HFFc6 (cell line): ENCODE measurements around the gene NAA20. TPM values are rescaled to one million over a fixed set of nuclear protein-coding genes. Genes with fewer than 3 reads are reported as not detected.

Source experiments
- DNase-seq: peaks from one replicate; pipeline ENCODE4 v3.0.0-alpha.2; 2018
- H3K27ac Mint-ChIP-seq: 2 replicates; pipeline ENCODE4 v1.8.0; 2020; ENCODE audit warnings: mild to moderate bottlenecking, mixed read lengths
- H3K27me3 Mint-ChIP-seq: 2 replicates; pipeline ENCODE4 v1.8.0; 2021; ENCODE audit warnings: mild to moderate bottlenecking, moderate library complexity, mixed read lengths; ENCODE audit not compliant: insufficient read depth
- H3K36me3 Mint-ChIP-seq: 2 replicates; pipeline ENCODE4 v1.8.0; 2021; ENCODE audit warnings: low read depth, mixed read lengths
- H3K4me1 Mint-ChIP-seq: 2 replicates; pipeline ENCODE4 v1.8.0; 2020; ENCODE audit warnings: low read depth, mixed read lengths
- H3K4me3 Mint-ChIP-seq: 2 replicates; pipeline ENCODE4 v1.8.0; 2020; ENCODE audit warnings: mild to moderate bottlenecking, moderate library complexity, mixed read lengths
- H3K9me3 Mint-ChIP-seq: 2 replicates; pipeline ENCODE4 v1.8.0; 2020; ENCODE audit warnings: mild to moderate bottlenecking, mixed read lengths
- CTCF ChIP-seq: fragments of 200-600 bp; sonication (generic); IDR thresholded peaks from 2 replicates; pipeline ENCODE4 v1.5.0; 2021; ENCODE audit warnings: antibody characterized with exemption, mild to moderate bottlenecking
- total RNA-seq, 6 experiments: library from RNA; stranded (reverse); fragmentation: NEBNext Ultra II Directional; extraction: Animal tissue kit (Norgen Biotek cat#: 25700); gene quantifications; 2 replicates in 1 of 6; 3 replicates in 5 of 6; pipeline ENCODE4 v1.2.3, GENCODE V29; 2021

The NAA20 gene
- total RNA-seq, 6 experiments from 2014 or later: 87.3 to 108 (median 93.2) TPM

GRCh38 chr20:20051767-20052073, 34.6 kb downstream of the NAA20 start:
- Mint-ChIP-seq H3K27me3 (peaks cover 3% of the 10 kb centered on the region), H3K4me1 (peaks cover 11% of the 10 kb centered on the region; the same call in 1 of the 2 replicates), H3K4me3 (peak overlapping the region; percentile 100), H3K36me3 (peaks cover 24% of the 10 kb centered on the region), H3K27ac (peak overlapping the region; percentile 96), H3K9me3 (no peaks in the 10 kb centered on the region)
- no peak for TF ChIP-seq CTCF
- DNase-seq: no peak

- peaks cover 11% of the 10 kb centered on the region; the same call in 1 of the 2 replicates for H3K4me1 Mint-ChIP-seq
- peaks cover 5% of the 10 kb centered on the region for H3K27me3 Mint-ChIP-seq
- no peaks in the 10 kb centered on the region for H3K9me3 Mint-ChIP-seq
- DNase-seq: peak; percentile 97
- TF ChIP-seq CTCF: peak; percentile 20
- H3K27ac Mint-ChIP-seq: peak within 1 kb of the TSS; percentile 96
- H3K4me3 Mint-ChIP-seq: peak within 1 kb of the TSS; percentile 100
- H3K36me3 Mint-ChIP-seq: peaks cover 24% of the 10 kb centered on the region
These were observed 35.2 kb downstream of the NAA20 start, which contains the start of the genes CFAP61 and CRNKL1 for GRCh38 chr20:20052074-20052970. Gene CFAP61 (plus strand): TSS chr20:20052532. CDS start chr20:20056654, 4,122 bp downstream. Gene CRNKL1 (minus strand): TSS chr20:20052466. CDS start chr20:20052342, 124 bp downstream.

- no peak overlapping the region for H3K4me3 Mint-ChIP-seq
- no peaks in the 10 kb centered on the region for H3K4me1 Mint-ChIP-seq
- H3K27me3 Mint-ChIP-seq: peaks cover 15% of the 10 kb centered on the region
- DNase-seq: no peak
- no peaks in the 10 kb centered on the region for H3K36me3 Mint-ChIP-seq
- H3K27ac Mint-ChIP-seq: no peak overlapping the region
- TF ChIP-seq CTCF: no peak
- H3K9me3 Mint-ChIP-seq: no peaks in the 10 kb centered on the region
These were observed 43.3 kb downstream of the NAA20 start for GRCh38 chr20:20060234-20060998.

GRCh38 chr20:20063941-20064702, 47.0 kb downstream of the NAA20 start:
- Mint-ChIP-seq H3K4me3 (no peak overlapping the region), H3K27me3 (peaks cover 8% of the 10 kb centered on the region), H3K4me1 (no peaks in the 10 kb centered on the region), H3K36me3 (no peaks in the 10 kb centered on the region), H3K9me3 (no peaks in the 10 kb centered on the region), H3K27ac (no peak overlapping the region)
- no peak for DNase-seq
- TF ChIP-seq CTCF: no peak

- Mint-ChIP-seq H3K9me3 (no peaks in the 10 kb centered on the region), H3K27ac (no peak overlapping the region), H3K4me3 (no peak overlapping the region), H3K27me3 (peaks cover 8% of the 10 kb centered on the region), H3K4me1 (no peaks in the 10 kb centered on the region), H3K36me3 (no peaks in the 10 kb centered on the region)
- TF ChIP-seq CTCF: no peak
- DNase-seq: no peak
These were observed 48.2 kb downstream of the NAA20 start for GRCh38 chr20:20065361-20065760.
